HG03442 (cell line): ENCODE measurements around the gene ACTR3.
A peak's percentile ranks its signal among the peaks of the same experiment; 100 is the strongest.
"Not testable (repeated sequence)": the region's sequence is repeated elsewhere in the genome, so short reads cannot be mapped to it uniquely, and the experiment has no call there.

Experiments used
- ATAC-seq: cut with Tn5 transposase; IDR thresholded peaks from one replicate; pipeline ENCODE4 v1.9.1; 2021; ENCODE audit warnings: mild to moderate bottlenecking, moderate library complexity; ENCODE audit not compliant: unreplicated experiment

ACTR3 gene

GRCh38 chr2:113899166-113899565, 9.3 kb downstream of the ACTR3 start:
- ATAC-seq: no peak

GRCh38 chr2:113901943-113902342, 12.1 kb downstream of the ACTR3 start:
- ATAC-seq: no peak

GRCh38 chr2:113905886-113906285, 16.0 kb downstream of the ACTR3 start:
- ATAC-seq: no peak

- ATAC-seq: no peak
Observed at GRCh38 chr2:113906647-113907046, 16.8 kb downstream of the ACTR3 start.

GRCh38 chr2:113907297-113907696, 17.4 kb downstream of the ACTR3 start:
- no peak for ATAC-seq

GRCh38 chr2:113910110-113910717, 20.3 kb downstream of the ACTR3 start:
- peak; percentile 41 for ATAC-seq

- no peak for ATAC-seq
Observed at GRCh38 chr2:113910967-113911678, 21.2 kb downstream of the ACTR3 start.

GRCh38 chr2:113915082-113915819, 25.4 kb downstream of the ACTR3 start:
- no peak for ATAC-seq

GRCh38 chr2:113918229-113918628, 28.3 kb downstream of the ACTR3 start:
- no peak for ATAC-seq

- ATAC-seq: no peak
Observed at GRCh38 chr2:113920996-113921395, 31.1 kb downstream of the ACTR3 start.

- no peak for ATAC-seq
Observed at GRCh38 chr2:113922335-113922734, 32.4 kb downstream of the ACTR3 start.

- no peak for ATAC-seq
Observed at GRCh38 chr2:113922784-113923183, 32.9 kb downstream of the ACTR3 start.

GRCh38 chr2:113925884-113926283, 36.0 kb downstream of the ACTR3 start:
- ATAC-seq: no peak

- ATAC-seq: no peak
Observed at GRCh38 chr2:113926314-113926713, 36.4 kb downstream of the ACTR3 start.

GRCh38 chr2:113930448-113930847, 40.6 kb downstream of the ACTR3 start:
- no peak for ATAC-seq

- no peak for ATAC-seq
Observed at GRCh38 chr2:113937501-113937900, 47.6 kb downstream of the ACTR3 start.

- no peak for ATAC-seq
Observed at GRCh38 chr2:113940891-113941290, 51.0 kb downstream of the ACTR3 start.

GRCh38 chr2:113945784-113946183, 55.9 kb downstream of the ACTR3 start:
- not testable (repeated sequence) for ATAC-seq

GRCh38 chr2:113950906-113951305, 61.0 kb downstream of the ACTR3 start:
- not testable (repeated sequence) for ATAC-seq

- ATAC-seq: no peak
Observed at GRCh38 chr2:113961000-113961399, 71.1 kb downstream of the ACTR3 start.

GRCh38 chr2:113962692-113963480, 73.0 kb downstream of the ACTR3 start:
- no peak for ATAC-seq
